K562 (cell line): ENCODE measurements around the gene GDNF. TPM values are rescaled to one million over a fixed set of nuclear protein-coding genes. Genes with fewer than 3 reads are reported as not detected.

ENCODE experiments used
- ATAC-seq: fragments of 200-7000 bp; cut with Tn5 transposase; 3 replicates; pipeline ENCODE4 v1.9.1; 2020; ENCODE audit warnings: moderate library complexity
- BruUV-seq: library from RNA; stranded (reverse); fragments of 400-500 nt; replicated peaks from 2 replicates; lab custom pipeline; 2021; lab: Mats Ljungman, UMichigan
- CTCF ChIA-PET: fragments of 300-600 bp; formaldehyde crosslinking; extraction: SDS; loops from one replicate; lab custom pipeline; 2021; ENCODE audit warnings: low intra/inter-chr PET ratio; lab: Yijun Ruan, JAX
- POLR2A ChIA-PET: fragments of 300-600, 350-650 bp; sonication (Branson Sonifier 250); formaldehyde crosslinking; extraction: SDS; loops from one replicate; lab custom pipeline; 2021; ENCODE audit warnings: antibody characterized with exemption, inconsistent platforms; lab: Yijun Ruan, JAX
- DNase-seq, 4 experiments: peaks; one replicate each; pipeline versions ENCODE4 v3.0.0 to v3.0.0-alpha.2; 2011 to 2018; ENCODE audit warnings: low spot score in 3 of 4, mixed read lengths in 3 of 4; ENCODE audit errors: extremely low read depth in 1 of 4
- FAIRE-seq: peaks from 2 replicates; lab custom pipeline; 2011; peaks lifted over from hg19 to GRCh38; lab: Jason Lieb, UNC
- H2AFZ ChIP-seq: 2 replicates; pipeline ENCODE4 v1.6.0; 2011; ENCODE audit warnings: low read depth, low read length, control low read depth, inconsistent platforms
- H3K27ac ChIP-seq: fragments of 200-600 bp; 3 replicates; pipeline ENCODE4 v1.8.0; 2011; ENCODE audit warnings: low read depth, mild to moderate bottlenecking, control low read depth, inconsistent platforms, low read length, moderate library complexity, mixed read lengths; ENCODE audit errors: extremely low read depth
- H3K27me3 ChIP-seq, 2 experiments: fragments of 300-600 bp in 1 of 2; 2 replicates in 1 of 2; 3 replicates in 1 of 2; pipeline versions ENCODE4 v1.6.0 to v1.8.0; 2011; ENCODE audit warnings: inconsistent platforms in 2 of 2, low read length in 2 of 2, mild to moderate bottlenecking in 1 of 2, mixed read lengths in 1 of 2, moderate library complexity in 1 of 2; ENCODE audit not compliant: control insufficient read depth in 2 of 2, insufficient read depth in 2 of 2
- H3K36me3 ChIP-seq: fragments of 300-600 bp; 3 replicates; pipeline ENCODE4 v1.8.0; 2011; ENCODE audit warnings: mild to moderate bottlenecking, low read length, inconsistent platforms; ENCODE audit not compliant: control insufficient read depth, insufficient read depth
- H3K4me1 ChIP-seq, 2 experiments: fragments of 200-600 bp in 1 of 2; replicated peaks in 1 of 2; 2 replicates in 1 of 2; 3 replicates in 1 of 2; pipeline versions ENCODE4 v1.5.1 to v1.8.0; 2011; ENCODE audit warnings: inconsistent platforms in 2 of 2, low read length in 2 of 2, mild to moderate bottlenecking in 1 of 2, mixed read lengths in 1 of 2, moderate library complexity in 1 of 2; ENCODE audit not compliant: control insufficient read depth in 2 of 2, insufficient read depth in 2 of 2
- H3K4me2 ChIP-seq: 2 replicates; pipeline ENCODE4 v1.6.1; 2011; ENCODE audit warnings: low read length, control low read depth, inconsistent platforms, mixed read lengths; ENCODE audit not compliant: insufficient read depth
- H3K4me3 ChIP-seq: fragments of 200-600 bp; sonication (generic), shearing (Covaris generic); 2 replicates; pipeline ENCODE4 v1.5.1; 2016; ENCODE audit warnings: control low read depth, inconsistent platforms
- H3K79me2 ChIP-seq: fragments of 200-600 bp; 3 replicates; pipeline ENCODE4 v1.8.0; 2011; ENCODE audit warnings: low read length, inconsistent platforms; ENCODE audit not compliant: control insufficient read depth, insufficient read depth
- H3K9ac ChIP-seq, 2 experiments: 2 replicates each; pipeline versions ENCODE4 v1.6.0 to v1.6.1; 2011; ENCODE audit warnings: low read depth in 2 of 2, low read length in 2 of 2, control low read depth in 1 of 2, inconsistent platforms in 1 of 2, mild to moderate bottlenecking in 1 of 2, mixed read lengths in 1 of 2; ENCODE audit not compliant: insufficient read depth in 1 of 2
- H3K9me1 ChIP-seq: one replicate; pipeline ENCODE4 v1.6.0; 2011; ENCODE audit warnings: inconsistent platforms, mild to moderate bottlenecking, low read length, moderate library complexity; ENCODE audit not compliant: control insufficient read depth, insufficient read depth
- H3K9me3 ChIP-seq: replicated peaks from 2 replicates; pipeline ENCODE4 v1.5.1; 2011; ENCODE audit warnings: low read depth, low read length, inconsistent platforms; ENCODE audit not compliant: control insufficient read depth, insufficient read depth
- H4K20me1 ChIP-seq: replicated peaks from 2 replicates; pipeline ENCODE4 v1.6.1; 2011; ENCODE audit warnings: low read length, inconsistent platforms, mixed read lengths; ENCODE audit not compliant: control insufficient read depth, insufficient read depth
- CGGBP1 ChIP-seq: fragments of 250-450 bp; sonication (Bioruptor Pico); IDR thresholded peaks from 2 replicates; pipeline ENCODE4 v1.9.0; 2021; ENCODE audit warnings: mild to moderate bottlenecking
- EP300 ChIP-seq: IDR thresholded peaks from 2 replicates; pipeline ENCODE4 v1.6.1; 2012; ENCODE audit warnings: low read length, improper control_type of control experiment
- JUND ChIP-seq, 2 experiments: IDR thresholded peaks; 2 replicates in 1 of 2; 3 replicates in 1 of 2; pipeline ENCODE4 v1.6.1; 2011; ENCODE audit warnings: borderline replicate concordance in 2 of 2, low read depth in 2 of 2, low read length in 2 of 2, improper control_type of control experiment in 1 of 2, missing biosample characterization in 1 of 2, missing genetic modification characterization in 1 of 2, missing genetic modification reagents in 1 of 2
- OTX1 ChIP-seq: fragments of 450-650 bp; formaldehyde crosslinking; IDR thresholded peaks from 2 replicates; pipeline ENCODE4 v1.4.0; 2022; ENCODE audit warnings: mild to moderate bottlenecking
- PRDM10 ChIP-seq: fragments of 450-650 bp; IDR thresholded peaks from 2 replicates; pipeline ENCODE4 v1.6.1; 2018; ENCODE audit not compliant: partially characterized antibody
- RCOR1 ChIP-seq, 2 experiments: IDR thresholded peaks; 2 replicates each; pipeline ENCODE4 v1.6.1; 2012; ENCODE audit warnings: low read depth in 2 of 2, low read length in 2 of 2, borderline replicate concordance in 1 of 2, improper control_type of control experiment in 1 of 2
- SREBF2 ChIP-seq: sonication (generic); formaldehyde crosslinking; IDR thresholded peaks from 2 replicates; pipeline ENCODE4 v1.4.0; 2020; ENCODE audit warnings: mild to moderate bottlenecking, missing genetic modification reagents
- TFAP4 ChIP-seq: sonication (generic); formaldehyde crosslinking; IDR thresholded peaks from 2 replicates; pipeline ENCODE4 v1.8.0; 2022; ENCODE audit warnings: missing genetic modification reagents, mild to moderate bottlenecking, moderate library complexity, borderline replicate concordance
- YY1 ChIP-seq, 3 experiments: IDR thresholded peaks; 2 replicates each; pipeline ENCODE4 v1.6.1; 2011; ENCODE audit warnings: low read length in 2 of 3, mild to moderate bottlenecking in 2 of 3, moderate library complexity in 2 of 3, borderline replicate concordance in 1 of 3, control low read depth in 1 of 3, low read depth in 1 of 3; ENCODE audit not compliant: insufficient read depth in 3 of 3, insufficient replicate concordance in 2 of 3, control insufficient read depth in 1 of 3, insufficient read length in 1 of 3; ENCODE audit errors: extremely low read depth in 1 of 3
- ZBTB49 ChIP-seq: sonication (generic); formaldehyde crosslinking; IDR thresholded peaks from 2 replicates; pipeline ENCODE4 v1.8.0; 2022; ENCODE audit warnings: missing genetic modification reagents, mild to moderate bottlenecking, borderline replicate concordance
- ZNF740 ChIP-seq, 3 experiments: fragments of 200-800 bp in 1 of 3; sonication (Bioruptor generic) in 1 of 3; sonication (generic) in 1 of 3; formaldehyde crosslinking in 1 of 3; IDR thresholded peaks; 2 replicates each; pipeline versions ENCODE4 v1.6.1 to v1.8.0; 2016 to 2022; ENCODE audit warnings: mild to moderate bottlenecking in 2 of 3, missing compliant biosample characterization in 2 of 3, missing genetic modification characterization in 2 of 3, missing genetic modification reagents in 1 of 3
- WGBS: fragments of 100-300 bp; shearing (Covaris generic); methylation state at CpG from one replicate; pipeline ENCODE4 v1.1.6; 2016; ENCODE audit warnings: low coverage, mixed read lengths; ENCODE audit not compliant: insufficient coverage; ENCODE audit errors: missing lambda C conversion rate; 5-methylcytosine and 5-hydroxymethylcytosine counted together
- in situ Hi-C: fragments of 300-500 bp; cut with MboI; formaldehyde crosslinking; loops from 4 replicates; pipeline ENCODE4 v1.15.0; 2018; ENCODE audit warnings: inconsistent platforms, mixed read lengths
- intact Hi-C: fragments of 100-400 bp; cut with micrococcal nuclease; formaldehyde crosslinking; loops from 2 replicates; pipeline ENCODE4 v1.14.2; 2022
- polyA plus RNA-seq, 8 experiments: library from polyadenylated mRNA; depleted of rRNA in 4 of 8; stranded (reverse) in 5 of 8; unstranded in 3 of 8; fragments of >200 nt; fragmentation: Nextera tagmentation in 2 of 8; fragmentation: Illumina TruSeq in 1 of 8; extraction: Ambion mirVana in 2 of 8; extraction: Trizol in 1 of 8; gene quantifications; 2 replicates each; pipeline versions ENCODE4 v1.2.1 to v1.2.3, GENCODE V29; 2011 to 2014; ENCODE audit warnings: inconsistent platforms in 1 of 8, missing spikeins in 1 of 8
- total RNA-seq, 7 experiments: library from RNA; depleted of rRNA in 6 of 7; stranded (reverse); fragments of >200 nt in 6 of 7; fragmentation: Illumina TruSeq in 2 of 7; extraction: Trizol in 2 of 7; gene quantifications; 2 replicates each; pipeline versions ENCODE4 v1.2.1 to v1.2.3, GENCODE V29; 2011 to 2021; ENCODE audit warnings: low replicate concordance in 1 of 7

Gene GDNF
- total and polyA plus RNA-seq, 9 of the 15 experiments (the other 6 are each of a cell fraction or from before 2014, with no cell fraction given), result not detected

- Histone ChIP-seq H3K9ac (no peak overlapping the region), H4K20me1 (no peaks in the 10 kb centered on the region), H2AFZ (0 out of 2 replicates have a peak overlapping the region, but pooled peaks have one; percentile 14), H3K4me3 (no peak overlapping the region), H3K9me3 (no peaks in the 10 kb centered on the region), H3K27me3 (peaks cover 34 to 43% of the 10 kb centered on the region in 2 experiments), H3K36me3 (no peaks in the 10 kb centered on the region), H3K27ac (no peak overlapping the region), H3K9me1 (no peaks in the 10 kb centered on the region), H3K4me1 (peaks cover 0 to 2% of the 10 kb centered on the region in 2 experiments; a peak in 1 of 5 replicates), H3K4me2 (no peak overlapping the region), H3K79me2 (no peaks in the 10 kb centered on the region)
- in situ Hi-C loops, result no loop called here
- WGBS, result 3% methylated on average over 2 of the region's 2 CpGs
- FAIRE-seq, result no peak
- no peak for ATAC-seq
- DNase-seq, result no peak
- ChIA-PET CTCF (no interaction called here), POLR2A (no interaction called here)
- BruUV-seq, result no TSS peak
- intact Hi-C loops, result no loop called here
- TF ChIP-seq OTX1 (no peak), JUND (IDR thresholded peaks at IDR 0.05; ENCODE audit: borderline replicate concordance, low read depth, low read length) (no peak), JUND (tag; IDR thresholded peaks at IDR 0.05; ENCODE audit: borderline replicate concordance, low read depth, low read length) (no peak), YY1 (IDR thresholded peaks at IDR 0.05; ENCODE audit: borderline replicate concordance in 1 of 3, control insufficient read depth in 1 of 3, extremely low read depth in 1 of 3, insufficient read depth in 3 of 3, insufficient read length in 1 of 3, insufficient replicate concordance in 2 of 3, low read depth in 1 of 3, low read length in 2 of 3) (no peak), CGGBP1 (CRISPR knock-in tag) (no peak), RCOR1 (IDR thresholded peaks at IDR 0.05; ENCODE audit: borderline replicate concordance in 1 of 2, low read depth in 2 of 2, low read length in 2 of 2) (no peak), SREBF2 (CRISPR knock-in tag) (no peak), ZNF740 (CRISPR knock-in tag; IDR thresholded peaks at IDR 0.05) (no peak), ZNF740 (tag; IDR thresholded peaks at IDR 0.05) (no peak), TFAP4 (CRISPR knock-in tag) (no peak), PRDM10 (no peak), EP300 (no peak), ZBTB49 (CRISPR knock-in tag) (no peak)
Observed at GRCh38 chr5:37807015-37807414, 32.8 kb downstream of the GDNF start.
